22Rv1 (cell line): ENCODE results near the gene DPYSL5.

Experiments used
- H3K27ac ChIP-seq: fragments of 450-650 bp; 2 replicates; pipeline ENCODE4 v1.5.1; 2017
- ZFX ChIP-seq: fragments of 450-650 bp; IDR thresholded peaks from 2 replicates; pipeline ENCODE4 v1.6.1; 2017; ENCODE audit warnings: antibody characterized with exemption, borderline replicate concordance
- TF ChIP-seq, protein P1 (sequence below): fragments of 450-650 bp; IDR thresholded peaks from 2 replicates; pipeline ENCODE4 v1.5.1; 2017; ENCODE audit warnings: mild to moderate bottlenecking

The DPYSL5 gene

DNA sequence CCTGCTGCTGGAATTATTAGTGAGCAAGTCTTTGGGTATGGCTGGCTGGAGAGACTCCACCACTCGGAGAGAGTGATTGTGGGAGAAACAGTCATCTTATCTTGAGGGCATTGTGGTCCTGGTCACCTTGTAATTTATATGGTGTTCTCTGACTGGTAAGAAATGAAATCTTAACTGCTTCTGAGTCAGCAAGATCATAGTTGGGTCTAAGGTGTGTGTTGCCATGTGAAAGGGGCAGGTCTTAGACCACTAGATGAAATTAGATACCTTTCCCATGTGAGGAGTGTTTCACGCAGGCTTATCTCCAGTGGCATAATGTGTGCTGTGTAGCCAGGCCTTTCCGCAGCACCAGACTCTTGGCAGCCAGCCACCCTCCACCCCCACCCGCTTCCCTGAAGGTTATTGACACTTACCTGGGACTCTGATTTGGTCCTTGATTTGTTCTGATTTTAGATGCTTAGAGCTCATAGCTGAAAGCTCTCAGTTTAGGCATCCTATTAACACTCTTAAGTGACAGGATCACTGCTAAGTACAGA lies 130.2 kb downstream of the DPYSL5 start:
- H3K27ac ChIP-seq = peak overlapping the region; percentile 34; the same call in 1 of the 2 replicates
- TF ChIP-seq, protein P1, sequence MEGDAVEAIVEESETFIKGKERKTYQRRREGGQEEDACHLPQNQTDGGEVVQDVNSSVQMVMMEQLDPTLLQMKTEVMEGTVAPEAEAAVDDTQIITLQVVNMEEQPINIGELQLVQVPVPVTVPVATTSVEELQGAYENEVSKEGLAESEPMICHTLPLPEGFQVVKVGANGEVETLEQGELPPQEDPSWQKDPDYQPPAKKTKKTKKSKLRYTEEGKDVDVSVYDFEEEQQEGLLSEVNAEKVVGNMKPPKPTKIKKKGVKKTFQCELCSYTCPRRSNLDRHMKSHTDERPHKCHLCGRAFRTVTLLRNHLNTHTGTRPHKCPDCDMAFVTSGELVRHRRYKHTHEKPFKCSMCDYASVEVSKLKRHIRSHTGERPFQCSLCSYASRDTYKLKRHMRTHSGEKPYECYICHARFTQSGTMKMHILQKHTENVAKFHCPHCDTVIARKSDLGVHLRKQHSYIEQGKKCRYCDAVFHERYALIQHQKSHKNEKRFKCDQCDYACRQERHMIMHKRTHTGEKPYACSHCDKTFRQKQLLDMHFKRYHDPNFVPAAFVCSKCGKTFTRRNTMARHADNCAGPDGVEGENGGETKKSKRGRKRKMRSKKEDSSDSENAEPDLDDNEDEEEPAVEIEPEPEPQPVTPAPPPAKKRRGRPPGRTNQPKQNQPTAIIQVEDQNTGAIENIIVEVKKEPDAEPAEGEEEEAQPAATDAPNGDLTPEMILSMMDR = no peak
- TF ChIP-seq ZFX = no peak

DNA sequence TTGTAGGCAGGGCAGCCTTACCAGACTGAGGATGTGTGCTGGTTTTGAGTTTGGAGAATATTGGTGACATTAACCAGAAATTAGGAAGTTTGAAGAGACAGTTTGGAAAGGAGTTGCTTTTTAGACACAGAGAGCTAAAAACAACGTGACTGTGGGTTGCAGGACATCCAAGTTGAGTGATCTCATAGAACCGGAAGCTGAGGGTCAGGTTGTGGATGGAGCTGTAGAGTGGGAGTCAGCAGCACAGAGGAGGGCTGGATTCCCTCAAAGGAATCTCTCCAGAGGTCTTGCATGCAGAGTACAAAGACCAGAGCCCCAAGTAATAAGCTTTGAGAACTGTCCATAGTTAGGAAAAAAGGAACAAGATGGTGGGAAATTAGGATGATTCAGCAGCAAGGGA lies 131.8 kb downstream of the DPYSL5 start:
- H3K27ac ChIP-seq = no peak overlapping the region
- TF ChIP-seq ZFX = no peak
- TF ChIP-seq, protein P1 = no peak

DNA sequence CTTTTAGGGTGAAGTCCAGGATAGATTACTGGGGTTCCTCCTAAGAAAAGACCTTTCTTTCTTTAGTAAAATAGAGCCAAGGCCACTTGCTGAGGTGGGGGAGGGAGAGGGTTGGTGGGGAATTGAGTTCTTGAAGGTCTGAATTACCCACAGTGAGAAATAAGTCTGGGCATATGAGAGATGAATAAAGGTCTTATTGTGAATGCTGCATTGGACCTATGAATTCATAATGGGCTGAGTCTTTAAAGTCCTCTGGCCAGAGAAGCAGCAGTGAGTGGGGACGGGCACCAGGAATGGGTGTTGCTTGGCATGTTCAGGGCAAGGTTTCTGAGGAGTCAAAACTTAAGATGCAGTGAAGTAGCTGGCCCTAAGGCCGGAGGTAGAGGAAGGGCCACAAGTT lies 133.0 kb downstream of the DPYSL5 start:
- H3K27ac ChIP-seq = no peak overlapping the region
- TF ChIP-seq ZFX = no peak
- TF ChIP-seq, protein P1 = no peak

DNA sequence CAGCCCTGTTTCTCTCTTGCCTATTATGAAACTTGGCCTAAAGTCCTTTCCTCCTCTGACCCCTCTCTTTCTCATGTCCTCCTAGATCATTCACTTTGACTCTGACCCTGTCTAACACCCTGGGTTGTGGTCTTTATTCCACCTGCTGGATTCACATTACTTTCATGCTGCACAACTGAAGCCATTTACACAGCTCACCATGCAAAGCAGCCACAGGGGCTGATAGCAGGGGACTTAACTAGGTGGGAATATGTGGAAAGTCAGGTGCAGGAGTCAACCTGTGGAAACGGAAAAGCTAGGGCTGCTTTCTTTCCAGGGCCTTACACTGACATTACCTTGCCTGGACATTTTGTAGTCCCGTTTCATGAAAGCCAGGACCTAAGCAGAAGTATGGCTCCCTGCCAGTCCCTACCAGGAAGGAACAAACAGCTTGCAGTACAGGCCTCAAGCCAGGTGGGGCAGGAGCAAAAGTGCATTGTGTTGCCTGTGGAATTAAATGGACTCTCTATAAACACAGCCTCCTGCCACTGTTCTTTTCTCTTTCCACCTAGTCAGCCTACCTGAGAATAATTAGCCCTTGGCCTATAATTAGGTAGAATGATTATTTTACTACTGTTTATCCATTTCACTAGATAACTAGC lies 134.3 kb downstream of the DPYSL5 start:
- H3K27ac ChIP-seq = 0 out of 2 replicates have a peak overlapping the region, but pooled peaks have one; percentile 1
- no peak for TF ChIP-seq ZFX
- TF ChIP-seq, protein P1 = peak; percentile 71

DNA sequence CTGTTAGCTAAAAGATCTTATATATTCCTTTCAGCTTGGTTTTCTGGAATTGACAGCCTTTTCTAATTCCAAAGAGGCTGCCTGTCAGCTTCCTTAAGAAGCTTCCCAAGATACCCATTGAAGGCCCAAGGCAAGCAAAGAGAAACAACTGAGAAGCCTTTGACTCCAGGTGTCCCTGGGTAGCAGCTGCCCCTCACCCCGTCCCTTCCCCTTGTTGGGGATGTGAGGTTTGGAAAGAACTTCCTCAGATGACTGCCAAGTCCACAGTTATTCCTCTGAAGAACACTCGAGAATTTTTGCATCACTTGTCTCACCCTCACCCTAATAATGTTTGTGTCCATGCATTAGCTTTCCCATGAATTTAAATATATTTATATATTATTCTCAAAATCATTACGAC lies 135.8 kb downstream of the DPYSL5 start:
- no peak for TF ChIP-seq ZFX
- TF ChIP-seq, protein P1 = no peak
- H3K27ac ChIP-seq = no peak overlapping the region

DNA sequence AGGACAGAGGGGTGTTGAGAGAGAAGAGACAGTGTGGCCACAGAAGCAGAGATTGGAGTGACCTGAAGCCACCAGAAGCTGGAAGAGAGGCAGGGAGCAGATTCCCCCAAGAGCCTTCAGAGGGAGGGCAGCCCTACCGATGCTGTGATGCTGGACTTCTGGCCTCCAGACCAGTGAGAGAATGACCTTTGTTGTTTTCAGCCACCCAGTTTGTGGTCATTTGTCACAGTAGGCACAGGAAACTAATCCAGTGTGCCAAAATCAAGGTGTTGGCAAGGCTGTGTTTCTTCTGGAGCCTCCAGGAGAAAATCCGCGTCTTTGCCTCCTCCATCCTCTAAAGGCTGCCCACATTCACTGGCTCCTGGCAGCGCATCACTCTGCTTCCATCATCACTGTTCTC lies 137.9 kb downstream of the DPYSL5 start:
- no peak for TF ChIP-seq ZFX
- TF ChIP-seq, protein P1 = no peak
- no peak overlapping the region for H3K27ac ChIP-seq

DNA sequence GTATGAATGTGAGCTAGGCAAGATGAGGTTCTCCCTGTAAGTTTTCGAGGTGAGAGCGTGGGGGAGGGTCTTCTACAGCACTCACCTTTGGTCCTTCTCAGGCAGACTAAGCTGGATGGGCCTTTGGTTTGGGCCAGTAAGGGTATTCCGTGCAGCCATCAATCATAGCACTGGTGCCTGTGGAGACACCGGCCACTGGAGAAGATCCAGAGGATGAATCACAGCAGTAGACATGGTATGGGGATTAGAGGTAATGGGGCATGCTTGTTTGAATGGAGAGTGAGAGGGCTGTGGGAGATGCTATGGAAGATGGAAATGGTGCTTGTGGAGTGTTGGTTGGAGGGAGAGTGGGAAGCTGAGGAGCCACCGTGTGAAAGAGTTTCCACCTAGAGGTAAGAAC lies 138.6 kb downstream of the DPYSL5 start:
- H3K27ac ChIP-seq = no peak overlapping the region
- TF ChIP-seq ZFX = no peak
